Spleen (tissue), 11 donors: ENCODE data around the gene ATG16L2. TPM values are rescaled to one million over a fixed set of nuclear protein-coding genes. Genes with fewer than 3 reads are reported as not detected.

ENCODE experiments used
- DNase-seq: peaks from one replicate; pipeline ENCODE4 v3.0.0-alpha.2; 2020
- H3K27ac ChIP-seq, 8 donors: fragments of 200-600 bp; sonication (generic) in 7 of 8; 1 replicate in 4 of 8; 2 replicates in 4 of 8; pipeline versions ENCODE4 v1.5.0 to v1.8.0; 2016 to 2021; ENCODE audit warnings: inconsistent platforms in 4 of 8, mild to moderate bottlenecking in 4 of 8, moderate library complexity in 1 of 8
- H3K27me3 ChIP-seq, 7 donors: fragments of 200-600 bp; sonication (generic) in 6 of 7; replicated peaks in 1 of 7; 1 replicate in 4 of 7; 2 replicates in 3 of 7; pipeline versions ENCODE4 v1.5.0 to v1.8.0; 2016 to 2021; ENCODE audit warnings: inconsistent platforms in 3 of 7, mild to moderate bottlenecking in 1 of 7
- H3K36me3 ChIP-seq, 6 donors: fragments of 200-600 bp; sonication (generic) in 5 of 6; 1 replicate in 4 of 6; 2 replicates in 2 of 6; pipeline versions ENCODE4 v1.5.0 to v1.8.0; 2016 to 2021; ENCODE audit warnings: inconsistent platforms in 2 of 6
- H3K4me1 ChIP-seq, 6 donors: fragments of 200-600 bp; sonication (generic) in 5 of 6; 1 replicate in 3 of 6; 2 replicates in 3 of 6; pipeline versions ENCODE4 v1.5.0 to v1.8.0; 2016 to 2021; ENCODE audit warnings: inconsistent platforms in 3 of 6
- H3K4me3 ChIP-seq, 8 donors: fragments of 200-600 bp; sonication (generic) in 7 of 8; 1 replicate in 4 of 8; 2 replicates in 4 of 8; pipeline versions ENCODE4 v1.5.0 to v1.8.0; 2016 to 2021; ENCODE audit warnings: inconsistent platforms in 4 of 8, mild to moderate bottlenecking in 4 of 8, moderate library complexity in 2 of 8
- H3K9me3 ChIP-seq, 8 donors: fragments of 200-600 bp; sonication (generic) in 7 of 8; 1 replicate in 4 of 8; 2 replicates in 4 of 8; pipeline versions ENCODE4 v1.5.0 to v1.8.0; 2016 to 2021; ENCODE audit warnings: inconsistent platforms in 4 of 8
- CTCF ChIP-seq, 11 experiments: fragments of 200-600 bp in 7 of 11; fragments of 450-650 bp in 4 of 11; sonication (generic) in 4 of 11; IDR thresholded peaks in 8 of 11; conservative IDR thresholded peaks in 3 of 11; 1 replicate in 7 of 11; 2 replicates in 4 of 11; pipeline versions ENCODE4 v1.4.0 to v1.8.0; 2016 to 2021; ENCODE audit warnings: antibody characterized with exemption in 11 of 11, inconsistent platforms in 4 of 11, mild to moderate bottlenecking in 1 of 11
- POLR2A ChIP-seq, 3 donors: fragments of 450-650 bp; IDR thresholded peaks; one replicate each; pipeline ENCODE4 v1.5.1; 2017; ENCODE audit warnings: antibody characterized with exemption in 3 of 3, mild to moderate bottlenecking in 1 of 3
- POLR2AphosphoS5 ChIP-seq, 3 donors: sonication (generic); formaldehyde crosslinking; IDR thresholded peaks; one replicate each; pipeline ENCODE4 v1.5.1; 2017; ENCODE audit warnings: antibody characterized with exemption in 3 of 3
- WGBS, 5 donors: extraction: QIAGEN DNeasy Blood & Tissue Kit in 3 of 5; methylation state at CpG; one replicate each; pipeline versions ENCODE4 v1.1.5 to v1.1.7; 2013 to 2018; 5-methylcytosine and 5-hydroxymethylcytosine counted together
- intact Hi-C: fragments of 100-400 bp; cut with DNase I; formaldehyde crosslinking; loops from one replicate; pipeline ENCODE4 v1.15.0; 2023; ENCODE audit warnings: low total_unique reads
- polyA plus RNA-seq, 3 donors: library from polyadenylated mRNA; stranded (reverse); fragments of 200-250 nt; gene quantifications; one replicate each; pipeline ENCODE4 v1.2.1, GENCODE V29; 2013
- total RNA-seq, 7 donors: library from RNA; depleted of rRNA in 3 of 7; stranded (reverse); fragments of >200 nt in 3 of 7; fragmentation: NEBNext Ultra II Directional in 4 of 7; extraction: Animal tissue kit (Norgen Biotek cat#: 25700) in 4 of 7; gene quantifications; one replicate each; pipeline versions ENCODE4 v1.1.0 to v1.2.1, GENCODE V29; 2016 to 2021
- donor health status: healthy with polysubstance abuse.
- donor health status: DM: no; HTN: no; CAD: no; lungs with moderate emphysema.
- donor health status: DM: no; HTN: no; CAD: no.
- donor health status: Bipolar disorder and iron deficiency.
- donor health status: healthy.
- donor health status: DM: no; HTN: no; CAD: no.
- donor health status: DM: yes; HTN: yes; CAD: no.

ATG16L2 gene
- total and polyA plus RNA-seq, 10 donors, result 96.9 to 368 (median 237) TPM

GRCh38 chr11:72867970-72868369 lies 53.8 kb downstream of the ATG16L2 start:
- H3K9me3 ChIP-seq, result no peaks in the 10 kb centered on the region
- H3K27me3 ChIP-seq, result no peaks in the 10 kb centered on the region
- no peak overlapping the region for H3K4me3 ChIP-seq
- 96 to 99% (median 97%) methylated on average over 5 of the region's 5 CpGs for WGBS, 5 donors
- intact Hi-C loops, result no loop called here
- H3K36me3 ChIP-seq, result peaks cover 0 to 80% (median 21%) of the 10 kb centered on the region in 6 donors
- H3K27ac ChIP-seq, result no peak overlapping the region
- peaks cover 4 to 57% (median 21%) of the 10 kb centered on the region in 6 donors for H3K4me1 ChIP-seq
- DNase-seq, result no peak
- TF ChIP-seq CTCF (IDR thresholded peaks at IDR 0.05 in 8 of 11, conservative IDR thresholded peaks at IDR 0.05 in 3 of 11) (no peak), POLR2AphosphoS5 (IDR thresholded peaks at IDR 0.05) (no peak), POLR2A (IDR thresholded peaks at IDR 0.05) (no peak)

GRCh38 chr11:72869831-72870230 lies 55.6 kb downstream of the ATG16L2 start:
- intact Hi-C loops, result no loop called here
- Histone ChIP-seq H3K27ac (peak overlapping the region in 1 of 8 donors; percentile 22), H3K4me3 (no peak overlapping the region), H3K36me3 (peaks cover 0 to 83% (median 25%) of the 10 kb centered on the region in 6 donors), H3K27me3 (no peaks in the 10 kb centered on the region), H3K4me1 (peaks cover 0 to 43% (median 15%) of the 10 kb centered on the region in 6 donors), H3K9me3 (no peaks in the 10 kb centered on the region)
- DNase-seq, result no peak
- WGBS, 5 donors, result 71 to 88% (median 87%) methylated on average over 4 of the region's 4 CpGs
- TF ChIP-seq POLR2AphosphoS5 (IDR thresholded peaks at IDR 0.05) (no peak), CTCF (IDR thresholded peaks at IDR 0.05 in 8 of 11, conservative IDR thresholded peaks at IDR 0.05 in 3 of 11) (no peak), POLR2A (IDR thresholded peaks at IDR 0.05) (no peak)

- intact Hi-C loops, result no loop called here
- Histone ChIP-seq H3K36me3 (peaks cover 0 to 82% (median 30%) of the 10 kb centered on the region in 6 donors), H3K4me1 (peaks cover 0 to 30% (median 10%) of the 10 kb centered on the region in 6 donors), H3K27ac (peak overlapping the region in 1 of 8 donors; percentile 3), H3K9me3 (no peaks in the 10 kb centered on the region), H3K4me3 (no peak overlapping the region), H3K27me3 (no peaks in the 10 kb centered on the region)
- no peak for DNase-seq
- TF ChIP-seq POLR2AphosphoS5 (IDR thresholded peaks at IDR 0.05) (no peak), CTCF (IDR thresholded peaks at IDR 0.05 in 8 of 11, conservative IDR thresholded peaks at IDR 0.05 in 3 of 11) (no peak), POLR2A (IDR thresholded peaks at IDR 0.05) (no peak)
- WGBS, 5 donors, result 44 to 93% (median 83%) methylated on average over 1 of the region's 1 CpG
Measured at GRCh38 chr11:72871119-72871518, 56.9 kb downstream of the ATG16L2 start.

- Histone ChIP-seq H3K27ac (no peak overlapping the region), H3K9me3 (no peaks in the 10 kb centered on the region), H3K36me3 (peaks cover 0 to 82% (median 27%) of the 10 kb centered on the region in 6 donors), H3K4me1 (peaks cover 0 to 24% (median 10%) of the 10 kb centered on the region in 6 donors), H3K4me3 (no peak overlapping the region), H3K27me3 (no peaks in the 10 kb centered on the region)
- intact Hi-C loops, result no loop called here
- WGBS, 5 donors, result 92 to 100% (median 98%) methylated on average over 1 of the region's 1 CpG
- TF ChIP-seq POLR2AphosphoS5 (IDR thresholded peaks at IDR 0.05) (no peak), CTCF (IDR thresholded peaks at IDR 0.05 in 8 of 11, conservative IDR thresholded peaks at IDR 0.05 in 3 of 11) (no peak), POLR2A (IDR thresholded peaks at IDR 0.05) (no peak)
- DNase-seq, result no peak
Measured at GRCh38 chr11:72872012-72872411, 57.8 kb downstream of the ATG16L2 start.
